Activated gamma-delta T cell treated with anti-CD3 and anti-CD28 coated beads, Interleukin-2, amount 50 U/mL, for 16 hours (primary cell): ENCODE results near the gene PRF1.
"Not testable (repeated sequence)": the region's sequence is repeated elsewhere in the genome, so short reads cannot be mapped to it uniquely, and the experiment has no call there.

Experiments used
- DNase-seq: peaks from one replicate; pipeline ENCODE4 v3.0.0-alpha.2; 2020; ENCODE audit warnings: low read depth

PRF1 gene

DNA sequence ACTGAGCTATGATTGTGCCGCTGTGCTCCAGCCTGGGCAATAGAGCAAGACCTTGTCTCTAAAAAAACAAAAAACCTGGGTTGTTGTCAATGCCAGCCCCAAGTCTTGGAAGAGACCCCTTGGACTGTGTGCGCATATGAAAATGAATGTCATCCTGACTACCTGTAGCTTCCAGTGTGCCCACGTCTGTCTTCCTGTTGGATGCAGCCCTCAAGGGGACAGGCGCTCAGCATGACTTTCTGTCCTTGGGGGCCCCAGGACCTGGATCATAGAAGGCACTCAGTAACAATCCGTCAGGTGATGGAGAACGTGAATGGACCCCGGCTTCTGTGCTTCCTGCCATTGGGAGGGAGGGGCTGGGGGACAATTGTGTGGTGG is 9.0 kb downstream of the PRF1 start:
- no peak for DNase-seq

DNA sequence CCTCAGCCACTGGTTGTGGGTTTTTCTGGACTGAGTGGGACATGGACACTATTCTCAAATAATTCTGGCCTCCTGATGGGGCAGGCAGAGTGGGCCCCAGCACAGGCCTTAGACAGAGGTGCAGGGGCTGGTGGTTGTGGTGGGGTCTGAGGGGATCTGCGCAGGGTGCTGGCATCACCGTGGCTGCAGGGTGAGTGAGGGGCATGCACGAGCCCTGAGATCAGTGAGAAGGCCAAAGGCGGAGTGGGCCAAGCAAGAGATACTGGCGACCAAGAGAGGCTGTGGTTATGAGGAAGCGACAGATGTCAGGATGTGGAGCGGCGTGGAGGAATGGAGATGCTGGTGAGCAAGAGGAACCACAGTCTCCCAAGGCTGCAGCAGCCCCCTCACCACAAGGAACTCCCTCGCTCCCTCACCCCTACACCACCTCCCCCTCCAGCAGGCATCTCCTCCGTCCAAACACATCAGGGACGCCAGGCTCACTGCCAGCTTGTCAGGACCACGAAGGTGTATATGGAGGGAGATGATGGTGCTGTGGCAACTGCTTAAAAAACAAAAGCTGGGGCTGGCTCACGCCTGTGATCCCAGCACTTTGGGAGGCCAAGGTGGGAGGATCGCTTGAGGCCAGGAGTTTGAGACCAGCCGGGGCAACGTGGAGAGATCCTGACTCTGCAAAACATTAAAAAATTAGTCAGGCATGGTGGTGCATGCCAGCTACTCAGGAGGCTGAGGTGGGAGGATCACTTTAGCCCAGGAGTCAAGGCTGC is 9.6 kb downstream of the PRF1 start:
- no peak for DNase-seq

DNA sequence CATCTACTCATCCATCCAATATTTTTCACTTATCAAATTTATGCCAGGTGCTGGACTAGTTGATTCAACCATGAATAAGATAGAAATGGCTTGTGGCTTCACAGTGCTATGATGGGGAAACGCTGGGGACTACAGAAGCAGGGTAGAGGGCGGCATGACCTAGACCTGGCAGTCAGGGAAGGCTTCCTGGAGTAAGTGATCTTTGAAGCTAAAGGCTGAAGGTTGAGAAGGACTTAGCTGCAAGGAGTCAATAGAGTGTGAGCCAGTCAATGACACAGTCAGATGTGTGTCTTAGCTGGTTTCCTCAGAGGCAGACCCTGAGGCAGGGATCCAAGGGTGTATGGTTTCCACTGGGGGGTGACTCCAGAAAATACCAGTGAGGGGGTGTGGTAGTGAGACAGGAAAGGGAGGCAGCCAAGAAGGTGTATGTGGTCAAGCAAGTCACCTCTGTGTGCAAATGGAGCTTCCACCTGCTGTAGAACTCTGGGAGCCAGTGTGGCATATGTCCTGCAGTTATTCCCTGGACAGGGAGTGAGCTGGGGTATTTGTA is 10.3 kb downstream of the PRF1 start:
- DNase-seq, result no peak

DNA sequence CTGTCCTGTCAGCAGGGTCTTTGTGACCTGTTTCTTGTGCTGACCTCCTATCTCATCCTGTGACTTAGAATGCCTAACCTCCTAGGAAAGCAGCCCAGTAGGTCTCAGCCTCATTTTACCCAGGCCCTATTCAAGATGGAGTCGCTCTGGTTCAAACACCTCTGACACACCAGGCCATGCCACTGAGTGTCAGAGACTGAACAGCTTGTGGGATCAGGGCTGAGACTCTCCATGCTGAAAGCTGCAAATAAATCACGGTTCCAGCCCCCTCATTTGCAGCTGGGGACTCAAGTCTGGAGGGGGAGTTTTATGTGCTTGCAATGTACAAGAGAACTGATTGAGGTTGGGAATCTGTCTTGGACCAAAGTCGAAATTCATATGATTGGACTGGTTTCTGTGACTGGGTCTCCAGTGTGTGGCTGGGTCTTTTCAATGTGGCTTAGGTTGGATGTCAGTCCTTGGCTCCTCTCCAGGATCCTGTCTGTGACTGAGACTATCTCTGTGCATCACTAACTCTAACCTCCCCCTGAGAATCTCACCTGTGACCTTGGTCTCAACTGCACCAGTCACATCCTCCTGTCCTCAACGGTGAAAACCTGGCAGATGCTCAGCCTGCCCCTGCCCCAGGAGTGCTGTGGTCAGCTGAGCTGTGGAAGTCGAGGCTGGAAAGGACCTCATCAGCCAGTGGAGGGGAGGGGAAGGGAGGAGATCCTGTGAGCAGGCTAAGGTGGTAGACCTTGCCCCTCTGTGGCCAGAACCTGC is 11.7 kb downstream of the PRF1 start:
- DNase-seq, result no peak

DNA sequence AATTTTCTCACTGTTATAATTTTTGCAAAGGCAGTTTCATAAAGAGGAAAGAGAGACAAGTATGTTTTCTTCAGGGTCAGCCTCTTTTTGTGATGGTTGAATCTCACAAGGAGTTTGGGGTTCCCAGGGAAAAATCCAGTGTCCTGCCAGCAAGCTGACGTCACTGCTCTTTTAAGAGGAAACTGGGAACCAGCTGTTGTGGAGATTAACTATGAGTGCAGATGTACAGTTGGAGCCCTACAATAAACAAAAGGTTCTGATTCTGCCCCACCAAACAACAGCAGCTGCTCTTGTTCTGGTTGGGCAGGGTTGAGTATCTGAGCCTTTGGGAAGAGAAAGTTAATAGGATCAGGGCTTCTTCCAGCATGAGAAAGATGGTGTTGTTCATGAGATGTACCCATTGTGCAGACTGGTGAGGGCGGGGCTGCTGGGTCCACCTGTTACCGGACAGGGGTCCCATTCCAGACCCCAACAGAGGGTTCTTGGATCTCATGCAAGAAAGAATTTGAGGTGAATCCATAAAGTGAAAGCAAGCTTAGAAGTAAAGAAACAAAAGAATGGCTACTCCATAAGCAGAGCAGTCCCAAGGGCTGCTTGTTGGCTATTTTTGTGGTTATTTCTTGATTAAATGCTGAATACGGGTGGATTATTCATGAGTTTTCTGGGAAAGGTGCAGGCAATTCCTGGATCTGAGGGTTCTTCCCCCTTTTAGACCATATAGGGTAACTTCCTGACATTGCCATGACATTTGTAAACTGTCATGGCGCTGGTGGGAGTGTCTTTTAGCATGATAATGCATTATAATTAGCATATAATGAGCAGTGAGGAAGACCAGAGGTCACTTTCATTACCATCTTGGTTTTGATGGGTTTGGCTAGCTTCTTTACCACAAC is 12.5 kb downstream of the PRF1 start:
- no peak for DNase-seq

DNA sequence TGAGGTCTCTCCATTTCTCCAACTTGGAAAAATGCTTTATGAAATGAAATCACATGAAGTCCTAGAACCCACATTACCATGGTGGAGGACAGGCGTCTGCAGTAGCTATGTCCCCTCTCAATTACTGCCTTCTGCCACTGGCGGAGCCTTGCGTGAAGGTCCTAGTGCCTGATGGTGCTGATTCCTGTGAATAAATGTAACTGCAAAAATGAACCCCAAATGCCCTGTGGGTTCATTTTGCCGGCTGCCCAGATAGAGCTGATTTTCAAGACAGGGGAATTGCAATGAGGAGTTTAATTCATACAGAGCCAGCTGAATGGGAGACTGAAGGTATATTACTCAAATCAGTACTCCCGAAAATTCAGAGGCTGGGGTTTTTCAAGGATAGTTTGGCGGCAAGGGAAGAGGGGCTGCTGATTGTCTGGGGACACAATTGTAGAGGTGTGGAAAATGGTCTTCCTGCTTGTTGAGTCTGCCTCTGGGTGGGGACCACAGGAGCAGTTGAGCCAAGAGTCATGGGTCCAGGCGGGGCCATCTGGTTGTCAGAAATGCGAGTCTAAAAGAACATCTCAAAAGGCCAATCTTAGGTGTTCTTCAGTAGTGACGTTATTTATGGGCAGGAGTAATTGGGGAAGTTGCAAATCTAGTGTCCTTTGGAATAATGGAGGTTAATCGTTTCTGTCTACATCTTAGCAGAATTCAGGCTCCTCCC is 13.5 kb downstream of the PRF1 start:
- no peak for DNase-seq

DNA sequence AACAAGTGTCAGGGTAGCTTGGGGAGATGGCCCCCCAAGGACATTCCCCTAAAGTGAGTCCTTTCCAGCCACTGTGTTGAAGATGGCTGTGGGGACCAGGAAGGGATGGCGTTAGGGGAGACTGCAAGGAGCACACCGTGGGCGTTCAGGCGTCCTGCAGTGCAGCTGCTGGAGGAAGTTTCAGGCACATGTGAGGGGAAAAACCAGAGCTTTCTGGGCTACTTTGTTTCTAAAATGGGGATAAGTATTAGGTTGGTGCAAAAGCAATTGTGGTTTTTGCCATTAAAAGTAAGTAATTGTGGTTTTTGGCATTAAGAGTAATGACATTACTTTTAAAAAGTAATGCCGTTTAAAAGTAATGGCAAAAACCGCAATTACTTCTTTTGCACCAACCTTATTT is 14.3 kb downstream of the PRF1 start:
- no peak for DNase-seq

DNA sequence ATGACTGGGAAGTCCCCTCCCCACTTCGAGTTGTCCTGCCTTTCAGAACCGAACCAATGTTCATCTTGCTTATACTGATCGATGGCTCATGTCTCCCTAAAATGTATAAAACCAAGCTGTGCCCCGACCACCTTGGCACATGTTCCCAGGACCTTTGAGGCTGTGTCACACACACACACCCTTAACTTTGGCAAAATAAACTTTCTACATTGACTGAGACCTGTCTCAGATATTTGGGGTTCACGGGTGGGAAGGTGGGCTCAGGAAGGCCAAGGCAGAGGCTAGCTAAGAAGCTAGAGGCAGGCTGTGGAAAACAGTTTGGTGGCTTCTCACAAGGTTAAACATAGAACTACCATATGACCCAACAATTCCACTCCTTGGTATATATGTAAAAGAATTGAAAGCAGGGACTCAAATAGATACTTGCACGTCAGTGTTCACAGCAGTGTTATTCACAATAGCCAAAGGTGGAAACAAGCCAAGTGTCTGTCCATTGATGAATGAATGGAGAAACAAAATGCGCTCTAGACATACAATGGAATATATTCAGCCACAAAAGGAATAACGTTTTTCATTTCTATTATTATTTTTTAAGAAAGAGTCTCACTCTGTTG is 15.4 kb downstream of the PRF1 start:
- DNase-seq, result no peak

DNA sequence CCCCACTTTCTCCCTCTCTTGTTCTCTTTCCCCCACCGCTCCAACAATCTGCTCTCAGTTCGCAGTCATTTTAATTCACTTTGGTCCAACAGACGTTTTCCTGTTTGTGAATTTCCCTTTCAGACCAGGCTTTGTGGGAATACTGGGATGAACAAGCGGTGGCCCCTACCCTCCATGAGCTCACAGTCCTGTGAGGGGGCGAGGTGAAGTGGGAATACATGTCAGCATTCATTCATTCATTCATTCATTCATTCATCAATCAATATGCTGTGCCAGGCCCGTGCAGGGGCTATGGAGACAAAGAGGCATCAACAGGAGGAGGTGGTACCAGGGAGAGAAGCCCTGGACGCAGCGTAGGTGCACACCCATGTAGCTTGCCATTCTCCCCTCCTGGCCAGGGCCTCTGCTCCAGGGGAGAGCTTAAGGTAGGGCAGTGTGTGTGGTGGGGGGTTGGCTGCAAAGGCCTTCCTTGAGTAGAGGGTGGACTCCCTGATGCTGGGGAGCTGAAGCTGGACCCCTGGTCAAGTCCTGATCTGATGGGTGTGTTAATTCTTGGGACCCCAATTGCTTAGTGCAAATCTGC is 16.1 kb downstream of the PRF1 start:
- DNase-seq, result no peak

DNA sequence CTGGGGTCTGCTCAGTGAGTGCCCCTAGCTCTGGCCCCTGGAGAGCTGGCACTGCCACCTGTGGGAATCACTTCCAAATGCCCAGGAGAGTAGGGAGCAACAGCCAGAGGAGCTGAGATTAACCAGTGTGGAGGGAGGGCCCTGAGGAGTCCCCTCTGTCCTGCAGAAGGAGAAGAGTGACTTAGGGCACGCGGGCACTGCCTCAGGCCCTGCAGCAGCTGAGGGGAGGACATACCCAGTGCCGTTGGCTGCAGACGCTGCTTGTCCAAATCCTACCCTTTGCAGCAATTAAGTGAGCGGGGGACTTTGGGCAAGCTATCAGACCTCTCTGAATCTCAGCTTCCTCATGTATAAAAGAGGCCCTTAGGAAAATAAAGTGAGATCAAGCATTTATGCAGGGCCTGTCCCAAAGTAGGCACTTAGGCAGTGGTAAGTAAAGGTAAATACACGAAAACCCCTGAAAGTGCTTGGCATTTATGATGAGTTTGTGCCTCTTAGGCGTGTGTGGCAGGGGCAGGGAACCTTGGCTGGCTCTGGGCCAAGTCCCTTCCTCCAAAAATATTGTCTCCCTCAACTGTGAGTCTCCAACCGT is 16.9 kb downstream of the PRF1 start:
- DNase-seq, result no peak

DNA sequence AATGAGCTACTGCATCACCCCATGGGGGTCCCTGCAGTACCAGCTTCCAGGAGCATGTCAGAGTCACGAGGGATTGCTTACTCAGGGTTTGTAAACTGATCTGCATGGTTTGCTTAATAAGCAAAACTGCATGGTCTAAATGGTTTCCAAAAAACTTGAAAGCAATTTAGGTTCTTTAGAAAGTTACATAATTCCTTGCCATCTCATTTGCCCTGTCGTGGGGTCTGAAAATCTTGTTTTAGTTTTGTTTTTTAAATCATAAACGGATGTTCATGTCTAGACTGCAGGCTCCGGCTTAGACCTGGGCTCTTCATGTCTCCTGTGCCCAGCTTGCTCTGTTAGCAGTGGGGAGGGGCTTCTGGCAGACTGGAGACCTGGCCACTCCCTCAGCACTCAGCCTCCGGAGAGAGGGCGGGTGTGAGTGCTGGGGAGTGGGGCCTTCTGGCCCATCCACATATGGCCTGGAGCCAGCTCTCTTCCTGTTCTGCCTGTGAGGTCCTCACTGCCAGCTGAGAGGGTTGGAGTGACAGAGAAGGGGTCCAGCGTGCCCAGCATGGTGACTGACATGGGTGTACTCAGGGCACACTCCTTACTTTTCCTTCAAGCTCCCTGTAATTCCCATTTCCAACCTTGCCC is 17.5 kb downstream of the PRF1 start:
- no peak for DNase-seq

DNA sequence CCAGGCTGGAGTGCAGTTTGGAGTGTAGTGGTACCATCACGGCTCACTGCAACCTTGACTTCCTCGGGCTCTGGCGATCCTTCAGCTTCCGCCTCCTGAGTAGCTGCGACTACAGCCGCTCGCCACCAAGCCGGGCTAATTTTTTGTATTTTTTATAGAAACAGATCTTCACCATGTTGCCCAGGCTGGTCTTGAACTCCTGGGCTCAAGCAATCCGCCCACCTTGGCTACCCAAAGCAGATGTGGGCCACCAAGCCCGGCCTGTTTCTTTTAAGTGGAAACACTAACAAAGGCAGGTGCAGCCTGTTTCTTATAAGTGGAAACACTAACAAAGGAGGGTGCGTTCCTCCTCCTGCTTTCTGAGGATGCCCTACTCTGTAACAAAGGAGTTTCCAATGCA is 18.2 kb downstream of the PRF1 start:
- no peak for DNase-seq

DNA sequence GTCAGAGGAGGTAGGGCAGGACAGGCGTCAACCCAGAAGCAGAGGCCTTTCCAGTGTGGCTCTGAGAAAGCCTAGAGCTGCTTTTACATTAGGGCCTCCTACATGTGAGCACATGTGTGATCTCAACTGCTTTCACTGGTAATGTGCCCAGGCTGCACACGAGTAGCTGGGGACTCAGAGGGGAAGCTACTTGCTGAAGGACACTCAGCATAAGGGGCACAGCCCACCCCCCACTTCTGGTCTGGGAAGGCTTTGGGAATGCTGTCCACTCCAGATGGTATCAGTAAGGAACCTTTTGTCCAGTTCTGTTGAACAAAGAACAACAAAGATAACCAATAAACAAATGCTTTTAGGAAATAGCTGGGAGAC is 18.9 kb downstream of the PRF1 start:
- DNase-seq, result no peak

DNA sequence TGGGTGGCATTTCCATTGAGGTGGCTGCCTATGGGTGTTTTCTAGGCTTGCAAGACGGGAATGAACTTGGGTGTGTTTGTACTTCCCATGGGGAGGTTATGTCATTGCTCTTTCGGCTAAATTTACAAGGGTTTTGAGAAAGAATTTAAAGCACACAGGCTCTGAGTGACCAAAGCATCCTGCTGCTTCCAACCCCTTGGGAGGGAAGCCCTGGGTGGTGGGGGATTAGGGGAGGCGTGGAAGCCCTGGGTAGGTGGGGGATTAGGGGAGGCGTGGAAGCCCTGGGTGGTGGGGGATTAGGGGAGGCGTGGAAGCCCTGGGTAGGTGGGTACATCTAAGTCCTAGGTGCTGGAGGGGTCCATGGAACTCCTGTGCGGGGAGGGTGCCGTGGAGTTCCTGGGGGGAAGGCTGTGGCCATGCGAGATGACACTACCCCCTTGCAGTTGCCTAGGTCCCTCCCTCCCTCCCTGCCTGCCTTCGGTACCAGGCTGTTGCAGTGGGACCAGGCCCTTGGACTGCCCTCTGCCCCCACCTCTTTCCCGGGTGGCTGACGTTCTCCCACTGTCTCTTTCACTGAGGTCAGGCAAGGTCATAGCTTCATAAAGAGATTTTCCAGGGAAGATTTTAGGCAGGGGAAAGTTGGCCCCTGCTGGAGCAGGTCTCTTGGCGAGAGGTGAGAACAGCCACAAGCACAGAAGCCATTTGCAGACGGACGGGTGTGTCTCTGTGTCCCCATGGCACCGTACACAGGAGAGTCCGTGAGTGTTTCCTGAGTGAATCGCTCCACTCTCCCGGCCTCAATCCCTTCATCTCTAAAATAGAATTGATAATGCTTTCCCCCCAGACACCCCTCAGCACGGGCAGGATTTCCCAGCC is 19.5 kb downstream of the PRF1 start:
- no peak for DNase-seq

DNA sequence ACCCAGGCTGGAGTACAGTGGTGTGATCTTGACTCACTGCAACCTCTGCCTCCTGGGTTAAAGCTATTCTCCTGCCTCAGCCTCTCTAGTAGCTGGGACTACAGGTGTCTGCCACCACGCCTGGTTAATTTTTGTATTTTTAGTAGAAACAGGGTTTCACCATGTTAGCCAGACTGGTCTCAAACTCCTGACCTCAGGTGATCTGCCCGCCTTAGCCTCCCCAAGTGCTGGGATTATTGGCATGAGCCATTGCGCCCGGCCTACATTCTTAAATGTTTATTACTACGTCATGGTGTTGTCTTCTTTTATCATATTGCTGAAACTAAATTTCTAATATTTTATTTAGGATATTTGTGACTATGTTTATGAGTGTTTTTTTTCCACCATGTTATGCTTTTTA is 21.4 kb downstream of the PRF1 start:
- DNase-seq, result not testable (repeated sequence)

DNA sequence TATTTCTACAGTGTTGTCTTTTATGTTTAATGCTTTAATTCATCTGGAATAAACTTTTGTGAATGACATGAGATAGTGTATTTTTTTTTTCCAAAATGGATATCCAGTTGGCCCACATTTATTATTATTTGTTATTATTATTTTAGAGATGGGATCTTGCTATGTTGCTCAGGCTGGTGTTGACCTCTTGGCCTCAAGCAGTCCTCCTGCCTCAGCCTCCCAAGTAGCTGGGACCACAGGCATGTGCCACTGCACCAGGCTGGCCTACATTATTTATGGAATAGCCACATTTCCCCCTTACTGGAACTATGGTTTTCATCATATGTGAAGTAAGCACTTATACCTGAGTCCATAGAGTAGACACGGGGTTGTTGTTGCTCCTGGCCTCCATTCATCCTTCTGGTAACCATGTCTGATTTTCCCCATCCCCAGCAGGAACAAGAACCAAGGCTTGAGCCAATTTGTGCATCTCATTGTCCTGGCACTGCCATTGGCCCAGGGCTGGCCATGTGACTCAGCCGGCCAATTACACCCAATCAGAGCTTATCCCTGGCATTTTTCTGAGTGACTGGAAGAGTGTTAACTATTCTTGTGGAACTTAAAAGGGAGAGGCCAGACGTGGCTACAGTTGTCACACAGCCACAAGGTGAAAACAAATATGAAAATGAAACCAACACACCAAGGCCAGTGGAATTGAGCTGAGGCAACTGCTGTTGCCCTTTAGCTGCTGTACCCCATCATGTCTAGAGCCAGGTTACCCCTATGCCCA is 23.1 kb downstream of the PRF1 start:
- no peak for DNase-seq

DNA sequence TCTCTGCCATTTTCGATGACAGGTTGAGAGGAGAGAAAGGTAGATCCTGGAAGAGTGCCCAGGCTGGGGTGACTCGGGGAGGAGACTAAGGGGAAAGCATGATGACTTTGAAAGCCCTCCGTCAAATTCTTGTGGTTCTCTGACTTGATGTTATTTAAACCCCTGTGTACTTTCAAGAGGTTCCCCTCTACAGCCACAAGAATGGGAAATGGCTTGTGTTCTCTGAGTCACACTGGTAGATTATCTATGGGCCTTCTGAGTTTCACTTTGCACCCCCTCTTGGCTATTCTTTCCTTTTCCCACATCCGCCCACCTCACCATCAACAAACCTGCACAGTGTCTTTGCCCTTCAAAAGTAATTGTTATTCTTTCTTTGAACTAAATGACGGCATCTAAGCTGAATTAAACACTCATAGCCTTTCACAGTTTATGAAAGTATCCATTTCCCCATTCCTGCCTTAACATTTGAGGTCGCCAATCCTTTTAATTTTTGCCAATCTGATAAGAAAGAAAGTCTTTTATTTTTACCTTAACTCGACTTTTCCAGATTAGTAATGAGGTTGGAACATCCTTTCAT is 24.1 kb downstream of the PRF1 start:
- peak; percentile 62 for DNase-seq
